ENCODE results near the gene EFHB.
A peak's percentile ranks its signal among the peaks of the same experiment; 100 is the strongest.

Gene EFHB, protein sequence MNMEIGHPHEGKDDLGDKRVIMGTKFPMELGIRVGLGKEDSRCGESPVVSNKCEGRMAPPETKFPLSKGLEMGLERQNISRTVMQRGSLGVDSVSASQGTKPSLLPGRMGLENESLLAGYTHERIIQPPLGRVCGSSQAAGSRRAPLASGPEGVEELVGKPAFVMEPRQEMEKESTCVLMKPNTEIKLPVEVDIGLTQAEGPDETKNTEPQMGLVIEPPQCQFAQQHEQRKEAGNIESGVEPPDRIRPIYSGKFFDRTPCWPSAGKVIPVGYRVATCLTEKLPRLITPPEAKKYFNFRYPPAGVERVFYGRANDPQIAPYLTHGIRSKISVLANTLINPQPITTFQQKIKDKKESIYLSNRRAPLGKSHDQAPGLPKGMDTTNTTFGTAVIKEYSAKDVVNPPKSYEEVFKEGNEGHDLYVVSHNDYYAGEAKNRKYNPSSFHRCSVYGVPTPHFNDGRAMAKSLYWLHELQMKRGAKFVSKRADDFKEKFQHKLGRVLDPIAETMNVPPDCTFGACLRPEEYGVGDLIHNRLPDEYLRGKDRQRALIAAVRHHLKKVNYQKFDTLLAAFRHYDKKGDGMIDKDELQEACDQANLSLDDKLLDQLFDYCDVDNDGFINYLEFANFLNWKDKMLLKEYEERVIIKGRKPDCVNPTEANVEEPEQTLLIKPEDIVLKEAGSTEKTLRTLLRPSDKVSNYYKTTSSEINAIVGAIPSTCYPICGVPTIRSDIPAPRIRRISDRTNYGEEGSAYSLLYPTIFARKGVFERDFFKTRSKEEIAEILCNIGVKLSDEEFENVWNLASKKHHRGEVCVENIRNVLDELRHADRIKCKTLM

DNA sequence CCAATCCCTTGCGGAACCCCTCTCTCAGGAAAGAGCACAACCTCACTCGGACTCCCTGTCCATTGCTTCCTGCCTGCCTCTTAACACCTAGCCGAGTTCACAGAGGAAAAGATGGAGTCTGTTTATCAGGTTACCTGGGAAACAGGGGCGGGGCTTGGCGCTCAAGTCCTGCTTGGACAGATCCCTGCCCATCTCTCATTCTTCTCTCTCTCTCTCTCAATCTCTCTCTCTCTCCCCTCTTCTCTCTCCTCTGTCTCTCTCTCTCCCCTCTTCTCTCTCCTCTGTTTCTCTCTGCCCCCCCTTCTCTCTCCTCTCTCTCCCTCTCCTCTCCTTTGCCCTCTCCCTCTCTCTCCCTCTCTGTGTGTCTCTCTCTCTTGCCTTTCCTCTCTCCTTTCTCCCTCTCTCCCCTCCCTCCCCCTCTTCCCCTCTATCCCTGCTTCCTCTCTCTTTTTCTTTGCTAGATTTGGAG lies at the start of gene EFHB:
EFHB (minus strand) TSS at position 120 of the 469 bp plus-strand sequence. CDS start 199 bp downstream, outside the sequence.
- no peak for DNase-seq (ENCODE audit: low read depth)
- TF ChIP-seq, protein P1, sequence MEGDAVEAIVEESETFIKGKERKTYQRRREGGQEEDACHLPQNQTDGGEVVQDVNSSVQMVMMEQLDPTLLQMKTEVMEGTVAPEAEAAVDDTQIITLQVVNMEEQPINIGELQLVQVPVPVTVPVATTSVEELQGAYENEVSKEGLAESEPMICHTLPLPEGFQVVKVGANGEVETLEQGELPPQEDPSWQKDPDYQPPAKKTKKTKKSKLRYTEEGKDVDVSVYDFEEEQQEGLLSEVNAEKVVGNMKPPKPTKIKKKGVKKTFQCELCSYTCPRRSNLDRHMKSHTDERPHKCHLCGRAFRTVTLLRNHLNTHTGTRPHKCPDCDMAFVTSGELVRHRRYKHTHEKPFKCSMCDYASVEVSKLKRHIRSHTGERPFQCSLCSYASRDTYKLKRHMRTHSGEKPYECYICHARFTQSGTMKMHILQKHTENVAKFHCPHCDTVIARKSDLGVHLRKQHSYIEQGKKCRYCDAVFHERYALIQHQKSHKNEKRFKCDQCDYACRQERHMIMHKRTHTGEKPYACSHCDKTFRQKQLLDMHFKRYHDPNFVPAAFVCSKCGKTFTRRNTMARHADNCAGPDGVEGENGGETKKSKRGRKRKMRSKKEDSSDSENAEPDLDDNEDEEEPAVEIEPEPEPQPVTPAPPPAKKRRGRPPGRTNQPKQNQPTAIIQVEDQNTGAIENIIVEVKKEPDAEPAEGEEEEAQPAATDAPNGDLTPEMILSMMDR (conservative IDR thresholded peaks at IDR 0.05; ENCODE audit: low read depth, low read length) = no peak
- H3K4me3 ChIP-seq (ENCODE audit: low read length) = no peak within 1 kb of the TSS

DNA sequence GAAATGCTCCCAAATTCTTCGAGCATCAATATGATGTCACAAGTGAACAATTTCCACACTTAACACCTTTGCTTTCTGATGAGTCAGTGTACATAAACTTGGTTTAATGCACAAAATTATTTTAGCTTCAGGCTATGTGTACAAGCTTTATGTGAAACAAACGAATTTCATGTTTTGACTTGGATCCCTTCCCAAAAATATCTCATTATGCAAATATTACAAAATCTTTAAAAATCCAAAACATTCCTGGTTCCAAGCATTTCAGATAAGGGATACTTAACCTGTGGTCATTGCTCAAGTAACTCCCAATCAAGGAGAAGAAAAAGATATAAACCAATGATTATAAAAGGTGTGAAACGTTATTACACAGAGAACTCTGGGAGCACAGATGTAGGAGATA lies 38.0 kb upstream of the EFHB start:
- peak; percentile 10 for DNase-seq (ENCODE audit: low read depth)
- no peak overlapping the region for H3K4me3 ChIP-seq (ENCODE audit: low read length)
- TF ChIP-seq, protein P1 (conservative IDR thresholded peaks at IDR 0.05; ENCODE audit: low read depth, low read length) = no peak

DNA sequence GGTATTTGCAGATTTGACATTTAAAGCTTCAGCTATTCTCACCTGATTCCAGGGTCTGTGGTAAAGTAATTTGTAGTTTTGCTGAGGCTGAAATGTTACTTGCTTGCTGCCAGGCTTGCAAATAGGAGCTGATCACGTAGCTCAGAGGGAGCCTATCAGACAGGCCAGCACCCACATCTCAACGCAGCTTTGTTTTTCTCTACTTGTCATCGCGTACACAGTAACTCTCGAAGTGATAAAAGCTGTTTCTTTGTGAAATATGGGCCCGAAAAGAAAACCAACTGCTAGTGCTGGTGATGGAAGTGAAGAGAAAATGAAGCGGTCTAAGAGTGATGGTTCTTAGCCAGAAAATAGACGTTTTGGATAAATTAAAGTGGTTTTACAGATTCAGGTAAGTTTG lies 36.3 kb upstream of the EFHB start:
- H3K4me3 ChIP-seq (ENCODE audit: low read length) = no peak overlapping the region
- TF ChIP-seq, protein P1 (conservative IDR thresholded peaks at IDR 0.05; ENCODE audit: low read depth, low read length) = no peak
- DNase-seq (ENCODE audit: low read depth) = no peak

DNA sequence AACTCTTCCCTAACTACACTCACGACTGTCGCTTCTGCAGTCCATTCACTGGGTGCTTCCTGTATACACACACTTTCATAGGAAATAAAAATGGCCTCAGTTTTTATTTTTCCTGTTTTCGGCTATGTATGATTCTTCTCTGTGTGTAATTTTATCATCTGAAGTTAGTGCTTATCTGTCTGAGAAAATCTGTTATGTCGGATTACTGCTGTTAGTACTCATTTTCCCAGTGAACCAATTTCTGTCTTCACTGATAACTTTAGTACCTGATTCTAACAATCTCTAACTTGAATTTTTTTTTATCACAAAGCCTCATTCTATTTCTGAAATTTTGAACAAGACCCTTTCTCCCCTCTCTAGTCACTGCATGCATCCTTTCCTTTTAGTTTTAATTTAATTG lies 33.8 kb upstream of the EFHB start:
- no peak for DNase-seq (ENCODE audit: low read depth)
- TF ChIP-seq, protein P1 (conservative IDR thresholded peaks at IDR 0.05; ENCODE audit: low read depth, low read length) = no peak

DNA sequence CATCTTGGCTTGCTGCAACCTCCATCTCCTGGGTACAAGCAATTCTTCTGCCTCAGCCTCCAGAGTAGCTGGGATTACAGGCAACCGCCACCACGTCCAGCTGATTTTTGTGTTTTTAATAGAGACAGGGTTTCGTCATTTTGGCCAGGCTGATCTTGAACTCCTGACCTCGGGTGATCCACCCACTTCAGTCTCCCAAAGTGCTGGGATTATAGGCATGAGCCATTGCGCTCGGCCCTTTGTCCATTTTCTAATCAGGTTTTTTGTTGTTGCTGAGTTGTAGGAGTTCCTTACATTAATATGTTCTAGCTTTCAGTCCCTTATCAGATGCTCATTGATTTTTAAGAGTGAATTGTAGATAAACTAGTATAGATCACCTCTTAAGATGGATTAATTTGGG lies 33.2 kb upstream of the EFHB start:
- no peak overlapping the region for H3K4me3 ChIP-seq (ENCODE audit: low read length)
- TF ChIP-seq, protein P1 (conservative IDR thresholded peaks at IDR 0.05; ENCODE audit: low read depth, low read length) = no peak
- no peak for DNase-seq (ENCODE audit: low read depth)

More for the DNA sequence above, 33.8 kb upstream of the EFHB start:
- H3K4me3 ChIP-seq (ENCODE audit: low read length) = no peak overlapping the region

DNA sequence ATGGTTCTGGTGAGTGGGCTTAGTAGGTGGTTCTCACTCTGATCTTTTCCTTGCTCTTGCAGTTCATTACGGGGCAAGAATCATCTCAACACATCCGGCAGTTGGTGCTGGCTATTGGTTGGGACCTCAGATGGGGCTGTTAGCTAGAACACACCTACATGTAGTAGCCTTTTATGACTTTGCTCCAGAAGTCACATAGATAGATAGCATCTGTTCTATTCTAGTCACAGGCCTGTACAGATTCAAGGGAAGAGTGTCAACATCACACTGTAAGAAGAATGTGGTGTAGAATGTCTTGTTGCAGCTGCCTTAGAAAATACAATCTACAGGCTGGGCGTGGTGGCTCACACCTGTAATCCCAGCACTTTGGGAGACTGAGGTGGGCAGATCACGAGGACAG lies 27.9 kb upstream of the EFHB start:
- H3K4me3 ChIP-seq (ENCODE audit: low read length) = no peak overlapping the region
- TF ChIP-seq, protein P1 (conservative IDR thresholded peaks at IDR 0.05; ENCODE audit: low read depth, low read length) = no peak
- DNase-seq (ENCODE audit: low read depth) = no peak
